H54 (cell line): ENCODE data around the gene AMER2.

Source experiments
- DNase-seq: peaks from one replicate; pipeline ENCODE4 v3.0.0; 2011; ENCODE audit warnings: low spot score, mixed read lengths; ENCODE audit not compliant: insufficient read length
- FAIRE-seq: peaks from 3 replicates; lab custom pipeline; 2011; peaks lifted over from hg19 to GRCh38; lab: Jason Lieb, UNC
- POLR2A ChIP-seq: IDR thresholded peaks from 2 replicates; pipeline ENCODE4 v1.6.1; 2011; ENCODE audit warnings: low read depth, mild to moderate bottlenecking, low read length

Gene AMER2

DNA sequence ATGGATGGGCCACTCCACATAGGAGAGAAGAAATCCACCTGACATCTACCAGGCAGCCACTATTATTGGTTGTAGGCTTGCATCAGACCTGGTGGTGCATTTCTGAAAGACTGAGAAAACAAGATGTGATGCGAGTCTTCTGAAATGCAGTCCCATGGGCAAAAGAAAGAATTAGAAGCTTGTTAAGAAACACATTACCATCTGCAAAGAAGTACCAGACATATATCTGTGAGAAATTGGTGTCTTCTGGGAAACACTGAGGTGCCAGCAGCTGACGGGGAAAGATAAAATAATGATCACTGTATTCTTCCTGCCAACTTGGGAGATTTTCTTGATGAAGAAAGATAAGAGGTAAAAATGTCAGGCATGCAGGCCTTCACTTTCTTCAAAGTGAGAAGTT, 14.4 kb downstream of the AMER2 start:
- no peak for FAIRE-seq

GRCh38 chr13:25153736-25154135, 18.4 kb downstream of the AMER2 start:
- no peak for FAIRE-seq
- no peak for DNase-seq
- TF ChIP-seq POLR2A: no peak

More for the DNA sequence above, 14.4 kb downstream of the AMER2 start:
- no peak for DNase-seq
- no peak for TF ChIP-seq POLR2A

DNA sequence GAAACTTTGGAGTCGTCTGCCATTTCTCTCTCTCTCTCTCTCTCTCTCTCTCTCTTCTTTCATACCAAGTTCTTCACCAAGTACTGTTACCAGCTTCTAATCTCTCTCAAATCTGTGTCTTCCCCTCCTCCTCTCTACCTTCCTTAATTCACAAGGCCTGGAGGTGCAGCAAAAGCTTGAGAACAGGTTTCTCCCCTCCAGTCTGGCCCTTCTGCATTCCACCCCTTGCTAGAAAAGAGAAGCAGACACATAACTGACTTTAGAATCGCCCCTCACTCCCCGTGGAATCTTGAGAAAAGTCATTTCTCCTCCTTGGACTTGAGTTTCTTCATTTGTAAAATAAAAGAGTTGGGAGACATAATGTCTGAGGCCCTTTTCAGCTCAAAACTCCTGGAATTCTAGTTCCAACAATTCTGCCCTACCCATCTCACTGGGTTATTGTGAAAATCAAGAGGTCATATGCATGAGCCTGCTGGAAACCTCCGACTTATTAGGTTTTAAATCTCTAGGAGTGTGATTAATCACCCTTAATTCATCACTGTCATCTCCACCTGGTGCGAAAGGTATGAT, 20.4 kb downstream of the AMER2 start:
- DNase-seq (no peak), FAIRE-seq (no peak)

DNA sequence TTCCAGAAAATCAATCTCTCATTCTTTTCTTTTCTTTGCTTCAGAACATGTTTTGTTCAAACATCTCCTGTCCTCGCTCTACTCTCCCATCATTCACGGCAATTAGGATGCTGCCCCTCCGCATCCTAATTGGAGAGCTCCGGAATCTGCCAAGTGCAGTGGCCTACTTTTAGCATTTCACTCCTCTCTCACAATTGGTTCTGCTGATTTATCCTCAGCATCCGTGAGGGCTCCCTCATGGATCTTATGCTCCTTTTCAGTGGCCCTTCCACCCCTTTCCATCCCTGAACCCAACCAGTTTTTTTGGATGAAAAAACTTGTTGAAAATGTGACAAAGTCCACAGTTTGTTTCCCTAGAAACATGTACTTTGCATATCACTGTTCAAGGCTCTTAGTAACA, 22.4 kb downstream of the AMER2 start:
- FAIRE-seq (no peak), DNase-seq (no peak)
- TF ChIP-seq POLR2A: no peak

More for the DNA sequence above, 20.4 kb downstream of the AMER2 start:
- no peak for TF ChIP-seq POLR2A

- DNase-seq (no peak), FAIRE-seq (no peak)
- TF ChIP-seq POLR2A: no peak
These were observed 23.7 kb downstream of the AMER2 start for GRCh38 chr13:25148402-25148771.

GRCh38 chr13:25147638-25148401, 24.3 kb downstream of the AMER2 start:
- FAIRE-seq (no peak), DNase-seq (no peak)
- TF ChIP-seq POLR2A: no peak

DNA sequence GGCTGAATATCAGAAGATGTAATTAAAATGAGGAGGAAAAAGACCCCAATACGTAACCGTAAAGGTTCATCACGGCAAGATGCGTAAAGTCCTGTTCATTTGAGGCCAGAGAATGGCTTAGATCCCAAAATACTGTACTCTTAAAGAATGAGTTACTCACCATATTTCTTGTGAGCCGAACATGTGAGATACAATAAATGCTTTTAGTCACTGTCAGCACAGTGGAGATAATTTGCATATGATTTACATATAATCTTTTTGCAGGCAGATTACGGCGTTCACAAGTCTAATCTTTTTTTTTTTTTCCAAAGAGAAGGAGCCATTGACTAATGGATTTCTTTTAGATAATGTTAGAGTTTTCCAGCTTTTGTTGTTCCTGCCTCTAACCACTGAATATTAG, 28.4 kb downstream of the AMER2 start:
- no peak for TF ChIP-seq POLR2A
- DNase-seq: no peak
- no peak for FAIRE-seq

GRCh38 chr13:25141042-25141441, 31.0 kb downstream of the AMER2 start:
- no peak for TF ChIP-seq POLR2A
- DNase-seq (no peak), FAIRE-seq (no peak)

GRCh38 chr13:25137788-25138115, 34.3 kb downstream of the AMER2 start:
- no peak for TF ChIP-seq POLR2A
- DNase-seq (no peak), FAIRE-seq (no peak)

DNA sequence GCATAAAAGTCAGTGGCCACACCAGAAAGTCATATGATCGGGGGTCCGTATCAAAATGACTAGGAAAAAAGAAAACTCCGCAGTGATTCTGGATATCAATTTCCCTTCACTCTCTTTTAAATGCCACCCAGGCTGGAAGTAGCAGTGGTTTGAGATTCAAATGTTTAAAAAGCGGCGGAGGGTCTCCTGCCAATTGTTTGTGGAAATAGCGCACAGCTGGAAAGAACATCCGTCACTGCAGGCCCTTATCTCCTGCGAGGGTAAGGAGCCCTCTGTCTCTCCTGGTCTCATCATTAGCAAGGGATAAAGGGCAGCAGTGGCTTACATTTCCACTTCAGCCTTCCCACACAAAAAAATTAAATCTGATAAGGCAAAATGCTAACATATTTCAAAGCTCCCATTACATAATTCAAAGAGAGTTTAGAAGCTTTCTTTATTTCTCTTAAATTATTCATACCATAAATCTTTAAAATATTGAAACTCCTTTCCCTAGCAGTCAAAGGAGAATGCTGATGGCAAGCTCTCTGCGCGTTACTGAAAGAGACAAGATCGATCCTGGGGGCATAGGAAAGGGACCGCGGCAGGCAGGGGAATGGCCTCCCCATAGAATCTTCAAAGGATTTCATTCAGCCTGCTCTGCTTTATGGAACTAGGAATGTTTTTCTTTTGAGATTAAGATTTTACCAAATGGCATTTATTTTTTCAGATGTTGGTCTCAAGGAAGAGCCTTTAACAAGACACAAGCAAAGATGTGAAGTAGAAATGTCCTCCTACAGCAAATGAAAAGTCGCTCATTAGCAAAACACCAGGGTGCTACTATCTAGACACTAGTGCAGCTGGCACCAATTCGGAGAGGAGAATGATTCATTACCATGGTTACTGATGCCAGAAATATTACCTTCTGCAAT, 35.0 kb downstream of the AMER2 start:
- TF ChIP-seq POLR2A: no peak
- DNase-seq (no peak), FAIRE-seq (no peak)

DNA sequence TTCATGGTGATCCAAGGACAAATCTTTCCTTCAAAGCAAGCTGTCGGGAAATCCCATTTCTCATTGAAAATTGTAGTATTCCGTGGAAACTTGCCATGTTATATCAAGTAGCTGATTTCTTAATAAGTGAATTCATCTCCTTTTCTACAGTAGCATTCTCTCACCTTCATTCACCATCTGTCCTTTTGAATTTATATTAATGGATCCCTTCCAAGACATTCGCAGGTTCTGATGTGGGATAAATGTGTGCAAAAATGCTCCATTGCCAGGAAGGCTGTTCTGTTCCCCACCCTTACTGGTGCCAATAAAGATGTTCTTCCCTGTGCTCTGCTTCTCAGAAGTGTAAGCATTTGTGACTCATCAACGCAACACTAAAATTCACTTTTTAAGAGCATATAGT, 36.2 kb downstream of the AMER2 start:
- no peak for DNase-seq
- FAIRE-seq: no peak
- no peak for TF ChIP-seq POLR2A

GRCh38 chr13:25132751-25133390, 39.2 kb downstream of the AMER2 start:
- FAIRE-seq (no peak), DNase-seq (no peak)
- no peak for TF ChIP-seq POLR2A

- TF ChIP-seq POLR2A: no peak
- FAIRE-seq (no peak), DNase-seq (no peak)
These were observed 40.1 kb downstream of the AMER2 start for GRCh38 chr13:25131881-25132420.
